ENCODE results near the gene IER5. TPM values are rescaled to one million over a fixed set of nuclear protein-coding genes. Genes with fewer than 3 reads are reported as not detected.

IER5 gene
- total and polyA plus RNA-seq, 2 of the 13 experiments (the other 11 are each of a cell fraction or from before 2014, with no cell fraction given) = 2.5 to 3.5 TPM

DNA sequence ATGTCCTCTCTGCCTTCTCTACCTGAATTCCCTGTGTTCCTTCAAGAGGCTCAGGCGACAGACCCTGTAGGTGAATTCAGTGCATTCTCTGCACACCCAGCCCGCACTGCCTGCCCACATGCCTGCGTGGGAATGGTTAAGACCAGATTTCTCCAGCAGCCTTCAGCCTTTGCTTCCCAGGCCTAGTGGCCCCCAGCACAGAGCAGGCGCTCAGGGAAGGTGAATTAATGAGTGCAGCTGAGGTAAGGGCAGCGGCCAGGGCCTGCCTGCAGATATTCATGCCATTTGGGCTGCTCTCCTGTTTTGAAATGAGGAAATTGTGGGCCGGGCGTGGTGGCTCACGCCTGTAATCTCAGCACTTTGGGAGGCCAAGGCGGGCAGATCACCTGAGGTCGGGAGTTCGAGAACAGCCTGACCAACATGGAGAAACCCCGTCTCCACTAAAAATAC is 45.5 kb downstream of the IER5 start:
- intact Hi-C loops (cut with micrococcal nuclease; ENCODE audit: unreplicated experiment) (no loop called here), in situ Hi-C loops (cut with HindIII; ENCODE audit: extremely low pct_ligation_motif_present, low pct_unique_long_range_greater_than_20kb) (loop anchor here (25.0 kb wide), 1 partner anchor 622 kb away; the partner anchor contains the start of gene ACBD6)
- DNase-seq (ENCODE audit: low spot score) (no peak), ATAC-seq (no peak; the same call in 2 of the 3 replicates), FAIRE-seq (no peak)
- Histone ChIP-seq H3K4me3 (replicated peaks in 1 of 3; ENCODE audit: insufficient read depth in 1 of 3, low read depth in 2 of 3, low read length in 3 of 3) (no peak overlapping the region), H3K4me2 (ENCODE audit: low read depth, low read length) (no peak overlapping the region; the same call in 1 of the 2 replicates), H3K4me1 (ENCODE audit: insufficient read depth, low read length) (peaks cover 50% of the 10 kb centered on the region), H3K9me3 (ENCODE audit: low read length) (no peaks in the 10 kb centered on the region), H4K20me1 (ENCODE audit: insufficient read depth, low read length) (no peaks in the 10 kb centered on the region), H3K27ac (ENCODE audit: extremely low read length, insufficient read depth, low read length) (peak overlapping the region; percentile 29), H3K36me3 (replicated peaks in 1 of 2; ENCODE audit: control insufficient read depth in 1 of 2, insufficient read depth in 2 of 2, low read length in 2 of 2) (no peaks in the 10 kb centered on the region), H3K9ac (ENCODE audit: insufficient read depth, low read depth, low read length) (no peak overlapping the region), H3K27me3 (ENCODE audit: control insufficient read depth in 1 of 2, insufficient read depth in 2 of 2, low read length in 2 of 2) (peaks cover 0 to 4% of the 10 kb centered on the region in 2 experiments; a peak in 1 of 5 replicates), H3K79me2 (ENCODE audit: insufficient read depth, low read length) (no peaks in the 10 kb centered on the region), H2AFZ (ENCODE audit: low read length) (no peak overlapping the region)
- CTCF ChIA-PET (ENCODE audit: low intra/inter-chr PET ratio, low total read pairs) = no interaction called here
- POLR2A ChIA-PET = interaction anchor here (0.8 to 2.5 kb wide), 4 partner anchors 28 to 43 kb away, joined by 3 to 6 read pairs (median 4); no protein-coding TSS in a partner anchor
- 80% methylated on average over 5 of the region's 12 CpGs for WGBS (ENCODE audit: low lambda C conversion rate)
- BruUV-seq (replicated peaks) = no TSS peak
- TF ChIP-seq SRSF1 (optimal IDR thresholded peaks at IDR 0.05; ENCODE audit: low read depth, low read length) = no peak
- no peak for TF ChIP-seq SOX5 (CRISPR knock-in tag; IDR thresholded peaks at IDR 0.05; ENCODE audit: borderline replicate concordance)
- TF ChIP-seq RARA (CRISPR knock-in tag; IDR thresholded peaks at IDR 0.05) = no peak
- TF ChIP-seq KDM5B (CRISPR knock-in tag; IDR thresholded peaks at IDR 0.05; ENCODE audit: borderline replicate concordance) = peak; percentile 52; the same call in 1 of the 2 replicates
- TF ChIP-seq MED13 (CRISPR knock-in tag; IDR thresholded peaks at IDR 0.05) = no peak
- peak; percentile 6; the same call in 1 of the 2 replicates for TF ChIP-seq MIER3 (CRISPR knock-in tag; IDR thresholded peaks at IDR 0.05; ENCODE audit: borderline replicate concordance)
- TF ChIP-seq ZBTB42 (CRISPR knock-in tag; IDR thresholded peaks at IDR 0.05) = no peak
- TF ChIP-seq ZFP90 (CRISPR knock-in tag; IDR thresholded peaks at IDR 0.05; ENCODE audit: borderline replicate concordance) = no peak
- TF ChIP-seq ELF1 (CRISPR knock-in tag; IDR thresholded peaks at IDR 0.05) = no peak
- TF ChIP-seq, protein P1, sequence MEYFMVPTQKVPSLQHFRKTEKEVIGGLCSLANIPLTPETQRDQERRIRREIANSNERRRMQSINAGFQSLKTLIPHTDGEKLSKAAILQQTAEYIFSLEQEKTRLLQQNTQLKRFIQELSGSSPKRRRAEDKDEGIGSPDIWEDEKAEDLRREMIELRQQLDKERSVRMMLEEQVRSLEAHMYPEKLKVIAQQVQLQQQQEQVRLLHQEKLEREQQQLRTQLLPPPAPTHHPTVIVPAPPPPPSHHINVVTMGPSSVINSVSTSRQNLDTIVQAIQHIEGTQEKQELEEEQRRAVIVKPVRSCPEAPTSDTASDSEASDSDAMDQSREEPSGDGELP (IDR thresholded peaks at IDR 0.05; ENCODE audit: borderline replicate concordance, low read depth) = no peak
- TF ChIP-seq ZNF235 (CRISPR knock-in tag; IDR thresholded peaks at IDR 0.05; ENCODE audit: borderline replicate concordance) = 0 out of 2 replicates have a peak, but pooled peaks have one; percentile 16
- TF ChIP-seq HCFC1 (IDR thresholded peaks at IDR 0.05; ENCODE audit: low read depth, low read length) = no peak
- TF ChIP-seq, protein P2, sequence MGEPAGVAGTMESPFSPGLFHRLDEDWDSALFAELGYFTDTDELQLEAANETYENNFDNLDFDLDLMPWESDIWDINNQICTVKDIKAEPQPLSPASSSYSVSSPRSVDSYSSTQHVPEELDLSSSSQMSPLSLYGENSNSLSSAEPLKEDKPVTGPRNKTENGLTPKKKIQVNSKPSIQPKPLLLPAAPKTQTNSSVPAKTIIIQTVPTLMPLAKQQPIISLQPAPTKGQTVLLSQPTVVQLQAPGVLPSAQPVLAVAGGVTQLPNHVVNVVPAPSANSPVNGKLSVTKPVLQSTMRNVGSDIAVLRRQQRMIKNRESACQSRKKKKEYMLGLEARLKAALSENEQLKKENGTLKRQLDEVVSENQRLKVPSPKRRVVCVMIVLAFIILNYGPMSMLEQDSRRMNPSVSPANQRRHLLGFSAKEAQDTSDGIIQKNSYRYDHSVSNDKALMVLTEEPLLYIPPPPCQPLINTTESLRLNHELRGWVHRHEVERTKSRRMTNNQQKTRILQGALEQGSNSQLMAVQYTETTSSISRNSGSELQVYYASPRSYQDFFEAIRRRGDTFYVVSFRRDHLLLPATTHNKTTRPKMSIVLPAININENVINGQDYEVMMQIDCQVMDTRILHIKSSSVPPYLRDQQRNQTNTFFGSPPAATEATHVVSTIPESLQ (CRISPR knock-in tag; conservative IDR thresholded peaks at IDR 0.05) = no peak
- TF ChIP-seq SALL1 (CRISPR knock-in tag; IDR thresholded peaks at IDR 0.05) = 0 out of 2 replicates have a peak, but pooled peaks have one; percentile 22
- TF ChIP-seq, protein P3, sequence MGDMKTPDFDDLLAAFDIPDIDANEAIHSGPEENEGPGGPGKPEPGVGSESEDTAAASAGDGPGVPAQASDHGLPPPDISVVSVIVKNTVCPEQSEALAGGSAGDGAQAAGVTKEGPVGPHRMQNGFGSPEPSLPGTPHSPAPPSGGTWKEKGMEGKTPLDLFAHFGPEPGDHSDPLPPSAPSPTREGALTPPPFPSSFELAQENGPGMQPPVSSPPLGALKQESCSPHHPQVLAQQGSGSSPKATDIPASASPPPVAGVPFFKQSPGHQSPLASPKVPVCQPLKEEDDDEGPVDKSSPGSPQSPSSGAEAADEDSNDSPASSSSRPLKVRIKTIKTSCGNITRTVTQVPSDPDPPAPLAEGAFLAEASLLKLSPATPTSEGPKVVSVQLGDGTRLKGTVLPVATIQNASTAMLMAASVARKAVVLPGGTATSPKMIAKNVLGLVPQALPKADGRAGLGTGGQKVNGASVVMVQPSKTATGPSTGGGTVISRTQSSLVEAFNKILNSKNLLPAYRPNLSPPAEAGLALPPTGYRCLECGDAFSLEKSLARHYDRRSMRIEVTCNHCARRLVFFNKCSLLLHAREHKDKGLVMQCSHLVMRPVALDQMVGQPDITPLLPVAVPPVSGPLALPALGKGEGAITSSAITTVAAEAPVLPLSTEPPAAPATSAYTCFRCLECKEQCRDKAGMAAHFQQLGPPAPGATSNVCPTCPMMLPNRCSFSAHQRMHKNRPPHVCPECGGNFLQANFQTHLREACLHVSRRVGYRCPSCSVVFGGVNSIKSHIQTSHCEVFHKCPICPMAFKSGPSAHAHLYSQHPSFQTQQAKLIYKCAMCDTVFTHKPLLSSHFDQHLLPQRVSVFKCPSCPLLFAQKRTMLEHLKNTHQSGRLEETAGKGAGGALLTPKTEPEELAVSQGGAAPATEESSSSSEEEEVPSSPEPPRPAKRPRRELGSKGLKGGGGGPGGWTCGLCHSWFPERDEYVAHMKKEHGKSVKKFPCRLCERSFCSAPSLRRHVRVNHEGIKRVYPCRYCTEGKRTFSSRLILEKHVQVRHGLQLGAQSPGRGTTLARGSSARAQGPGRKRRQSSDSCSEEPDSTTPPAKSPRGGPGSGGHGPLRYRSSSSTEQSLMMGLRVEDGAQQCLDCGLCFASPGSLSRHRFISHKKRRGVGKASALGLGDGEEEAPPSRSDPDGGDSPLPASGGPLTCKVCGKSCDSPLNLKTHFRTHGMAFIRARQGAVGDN (CRISPR knock-in tag; IDR thresholded peaks at IDR 0.05) = peak; percentile 76
- no peak for TF ChIP-seq KDM3A (CRISPR knock-in tag; IDR thresholded peaks at IDR 0.05; ENCODE audit: low read depth)
- TF ChIP-seq, protein P4, sequence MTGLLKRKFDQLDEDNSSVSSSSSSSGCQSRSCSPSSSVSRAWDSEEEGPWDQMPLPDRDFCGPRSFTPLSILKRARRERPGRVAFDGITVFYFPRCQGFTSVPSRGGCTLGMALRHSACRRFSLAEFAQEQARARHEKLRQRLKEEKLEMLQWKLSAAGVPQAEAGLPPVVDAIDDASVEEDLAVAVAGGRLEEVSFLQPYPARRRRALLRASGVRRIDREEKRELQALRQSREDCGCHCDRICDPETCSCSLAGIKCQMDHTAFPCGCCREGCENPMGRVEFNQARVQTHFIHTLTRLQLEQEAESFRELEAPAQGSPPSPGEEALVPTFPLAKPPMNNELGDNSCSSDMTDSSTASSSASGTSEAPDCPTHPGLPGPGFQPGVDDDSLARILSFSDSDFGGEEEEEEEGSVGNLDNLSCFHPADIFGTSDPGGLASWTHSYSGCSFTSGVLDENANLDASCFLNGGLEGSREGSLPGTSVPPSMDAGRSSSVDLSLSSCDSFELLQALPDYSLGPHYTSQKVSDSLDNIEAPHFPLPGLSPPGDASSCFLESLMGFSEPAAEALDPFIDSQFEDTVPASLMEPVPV (CRISPR knock-in tag; IDR thresholded peaks at IDR 0.05) = 0 out of 2 replicates have a peak, but pooled peaks have one; percentile 6
